ENCODE measurements around the gene MYLK.

GRCh38 chr3:123787133-123787532 lies 97.0 kb downstream of the MYLK start:
- no peak for TF ChIP-seq POLR2A (IDR thresholded peaks at IDR 0.05; ENCODE audit: low read depth, low read length)
- no peak for TF ChIP-seq CTCF (conservative IDR thresholded peaks at IDR 0.05; ENCODE audit: low read depth, low read length)
- TF ChIP-seq MXI1 (IDR thresholded peaks at IDR 0.05; ENCODE audit: borderline replicate concordance, low read depth, low read length) = no peak
- TF ChIP-seq BHLHE40 (IDR thresholded peaks at IDR 0.05; ENCODE audit: low read depth, low read length) = no peak
- TF ChIP-seq MAZ (IDR thresholded peaks at IDR 0.05; ENCODE audit: borderline replicate concordance, low read depth, low read length) = no peak

All from IMR-90 (cell line).